ENCODE data around the gene JOSD2. TPM values are rescaled to one million over a fixed set of nuclear protein-coding genes. Genes with fewer than 3 reads are reported as not detected.

JOSD2 gene
- total and polyA plus RNA-seq, 2 of the 4 experiments (the other 2 are of a cell fraction), result 12.2 to 54.1 TPM

DNA sequence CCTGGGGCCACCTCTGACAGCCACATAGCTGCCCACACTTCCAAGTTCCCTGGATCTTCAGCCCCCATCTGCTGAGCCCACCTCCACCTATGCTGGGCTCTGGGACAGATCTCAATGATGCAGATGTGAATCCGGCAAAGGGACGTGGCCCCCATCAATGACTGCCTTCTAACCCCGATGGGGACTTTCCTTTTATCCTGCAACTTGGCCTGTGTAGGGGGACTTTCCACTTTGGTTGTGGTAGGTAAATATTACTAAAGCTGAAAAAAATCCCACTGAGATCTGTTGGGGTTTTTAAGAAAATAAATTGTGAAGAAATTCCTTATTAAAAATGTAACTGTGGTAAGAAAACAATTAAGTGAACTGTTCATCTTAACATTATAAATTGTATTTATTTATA is 23.5 kb upstream of the JOSD2 start:
- H3K27me3 ChIP-seq (ENCODE audit: control insufficient read depth, insufficient read depth, low read length), result no peaks in the 10 kb centered on the region
- H3K4ac ChIP-seq (ENCODE audit: low read depth, low read length), result no peak overlapping the region
- ChIA-PET CTCF (no interaction called here), POLR2A (ENCODE audit: unreplicated experiment) (no interaction called here)
- H3K4me2 ChIP-seq (ENCODE audit: low read depth, low read length), result no peak overlapping the region
- H3K79me1 ChIP-seq (ENCODE audit: low read depth in 1 of 2, low read length in 2 of 2), result no peaks in the 10 kb centered on the region
- WGBS, 2 experiments (ENCODE audit: extremely low coverage in 2 of 2, insufficient read length in 1 of 2), result no CpG with 5 or more reads among the region's 3 CpGs
- H3K9me1 ChIP-seq (ENCODE audit: insufficient read depth, low read length), result no peaks in the 10 kb centered on the region
- no peak overlapping the region for H3K9ac ChIP-seq (ENCODE audit: low read depth, low read length)
- dilution Hi-C loops (cut with HindIII; ENCODE audit: low sequenced_read_pairs, unreplicated experiment), result no loop called here
- no peak overlapping the region for H3K27ac ChIP-seq (ENCODE audit: insufficient read depth, low read length)
- intact Hi-C loops (cut with micrococcal nuclease), result no loop called here
- no peak overlapping the region for H3K14ac ChIP-seq (replicated peaks; ENCODE audit: low read depth, low read length)
- H4K8ac ChIP-seq (ENCODE audit: low read depth in 2 of 2, low read length in 2 of 2), result no peak overlapping the region
- H2AFZ ChIP-seq (replicated peaks; ENCODE audit: low read length, poor library complexity), result no peak overlapping the region
- H4K20me1 ChIP-seq (ENCODE audit: insufficient read depth, low read length), result no peaks in the 10 kb centered on the region
- H3K56ac ChIP-seq (ENCODE audit: extremely low read depth, insufficient read depth, low read length), result no peak overlapping the region
- H2BK5ac ChIP-seq (ENCODE audit: low read depth, low read length, poor library complexity, severe bottlenecking), result no peak overlapping the region
- no peak overlapping the region for H4K5ac ChIP-seq (ENCODE audit: low read depth, low read length)
- no peak overlapping the region for H3K18ac ChIP-seq (ENCODE audit: low read depth, low read length)
- DNase-seq, result no peak
- in situ Hi-C loops (cut with MboI; ENCODE audit: low sequenced_read_pairs), result loop anchor here (10.0 kb wide), 1 partner anchor 250 kb away; no protein-coding TSS in a partner anchor
- no peak overlapping the region for H4K91ac ChIP-seq (ENCODE audit: insufficient read depth, low read depth, low read length)
- no peaks in the 10 kb centered on the region for H3K36me3 ChIP-seq (ENCODE audit: control insufficient read depth, insufficient read depth, low read length)
- no peak overlapping the region for H2BK15ac ChIP-seq (ENCODE audit: low read depth, low read length)
- no peak overlapping the region for H2AK9ac ChIP-seq (replicated peaks; ENCODE audit: low read depth, low read length, poor library complexity)
- H2AK5ac ChIP-seq (ENCODE audit: low read depth, low read length), result no peak overlapping the region
- no peak for ATAC-seq (ENCODE audit: low read depth)
- H2BK20ac ChIP-seq (ENCODE audit: low read depth, low read length), result no peak overlapping the region
- H3K23ac ChIP-seq (ENCODE audit: low read depth, low read length), result no peak overlapping the region
- no peak overlapping the region for H3K4me3 ChIP-seq (ENCODE audit: insufficient read depth, low read depth, low read length)
- H3K4me1 ChIP-seq (ENCODE audit: control insufficient read depth, insufficient read depth, low read length), result no peaks in the 10 kb centered on the region
- no TSS peak for BruUV-seq (replicated peaks)
- no peak overlapping the region for H2BK120ac ChIP-seq (ENCODE audit: low read depth, low read length)
- peaks cover 11% of the 10 kb centered on the region for H3K9me3 ChIP-seq (ENCODE audit: control insufficient read depth, insufficient read depth, low read length)
- no peak for TF ChIP-seq USF2 (IDR thresholded peaks at IDR 0.05; ENCODE audit: low read depth, low read length)
- no peak for TF ChIP-seq MAZ (IDR thresholded peaks at IDR 0.05; ENCODE audit: borderline replicate concordance, low read depth, low read length)
- TF ChIP-seq NFE2L2 (IDR thresholded peaks at IDR 0.05; ENCODE audit: low read depth, low read length), result no peak
- TF ChIP-seq RFX5 (IDR thresholded peaks at IDR 0.05; ENCODE audit: low read depth, low read length), result no peak

Data from IMR-90 (cell line).